A172 (cell line): Measurements from ENCODE around the gene TMUB1. TPM values are rescaled to one million over a fixed set of nuclear protein-coding genes. Genes with fewer than 3 reads are reported as not detected.

ENCODE experiments used
- DNase-seq: peaks from one replicate; pipeline ENCODE4 v3.0.0-alpha.2; 2015; ENCODE audit warnings: low spot score
- total RNA-seq: library from RNA; depleted of rRNA; stranded (reverse); fragments of >200 nt; shearing (Covaris generic); gene quantifications from 2 replicates; pipeline ENCODE4 v1.2.3, GENCODE V29; 2014

The TMUB1 gene
- total RNA-seq, 1 experiment from 2014 or later = 28.9 TPM

DNA sequence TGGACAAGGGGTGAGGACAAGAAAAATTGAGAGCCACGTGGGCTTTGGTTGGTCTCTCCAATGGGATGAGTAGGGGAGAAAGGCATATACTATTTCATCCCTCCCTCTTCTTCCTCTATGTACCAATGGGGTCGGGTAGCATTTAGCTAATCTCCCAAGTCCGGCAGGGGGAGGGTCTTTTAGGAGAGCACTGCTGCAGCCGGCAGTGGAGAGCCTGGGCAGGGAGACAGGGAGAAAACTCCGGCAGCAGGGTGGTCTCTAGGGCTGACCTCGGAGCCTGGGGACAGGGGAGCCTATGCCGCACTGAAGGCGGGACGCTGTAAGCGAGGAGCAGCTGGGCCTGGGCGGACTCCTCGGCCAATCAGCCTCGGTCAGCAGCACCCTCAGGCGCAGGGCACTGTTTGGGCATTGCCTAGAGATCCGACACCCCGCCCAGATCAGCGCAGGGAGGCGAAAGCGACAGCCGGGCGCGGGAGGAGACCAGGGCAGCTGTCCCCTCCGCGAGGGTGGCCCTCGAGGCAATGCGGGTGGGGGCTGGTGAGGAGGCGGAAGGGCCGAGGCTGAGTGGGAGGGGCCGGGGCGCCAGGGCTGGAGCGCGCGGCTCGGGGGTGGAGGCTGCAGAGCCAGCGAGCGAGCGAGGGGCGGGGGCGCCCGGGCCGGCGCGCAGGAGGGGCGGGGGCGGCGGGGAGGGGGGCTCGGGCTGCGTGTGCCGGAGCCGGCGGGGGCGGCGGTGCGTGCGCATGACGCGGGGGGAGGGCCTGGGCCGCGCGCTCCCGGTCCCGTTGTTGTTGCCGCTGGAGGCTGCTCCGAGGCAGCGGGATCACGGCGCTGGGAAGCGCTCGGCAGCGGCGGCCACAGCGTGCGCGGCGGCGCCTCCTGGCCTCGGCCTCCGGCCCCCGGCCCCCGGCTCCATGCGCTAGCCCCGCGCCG lies 2.7 kb upstream of the TMUB1 start, which contains the start of gene AGAP3:
TSS of gene AGAP3 (plus strand) at position 785 of the 930 bp plus-strand sequence. CDS start 267 bp downstream, outside the sequence.
- DNase-seq = peak; percentile 59

DNA sequence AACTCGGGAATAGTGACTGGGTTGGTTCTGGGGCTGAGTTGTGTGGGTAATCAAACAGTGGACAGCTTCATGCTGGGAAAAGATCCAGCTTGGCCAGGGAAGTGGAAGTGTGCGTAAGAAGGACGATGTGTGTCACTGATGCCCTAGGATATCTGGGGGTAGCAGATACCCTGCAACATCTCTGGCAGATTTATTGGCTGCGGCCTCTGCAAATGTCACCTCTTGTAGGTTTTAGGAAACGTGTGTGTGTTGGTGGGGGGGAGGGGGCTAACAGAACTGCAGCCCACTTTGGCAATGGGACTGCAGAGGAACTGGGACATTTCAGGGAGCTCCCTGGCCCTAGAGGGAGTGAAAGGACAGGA lies 2.0 kb upstream of the TMUB1 start:
- no peak for DNase-seq

DNA sequence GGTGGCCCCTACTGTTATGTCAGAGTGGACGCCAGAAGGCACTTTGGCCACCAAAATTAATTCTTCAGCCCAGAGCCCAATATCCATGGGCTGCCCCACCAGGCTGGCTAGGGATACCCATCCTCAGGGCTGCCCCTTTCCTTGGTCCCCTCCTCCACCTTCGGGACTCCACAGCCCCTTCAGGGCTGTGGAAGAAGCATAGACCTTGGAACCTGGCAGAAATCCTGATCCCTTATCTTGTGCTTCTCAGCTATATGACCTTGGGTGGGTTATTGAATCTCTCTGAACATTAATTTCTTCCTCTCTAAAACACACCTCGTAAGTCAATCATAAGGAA lies 499 bp upstream of the TMUB1 start:
- DNase-seq = no peak

DNA sequence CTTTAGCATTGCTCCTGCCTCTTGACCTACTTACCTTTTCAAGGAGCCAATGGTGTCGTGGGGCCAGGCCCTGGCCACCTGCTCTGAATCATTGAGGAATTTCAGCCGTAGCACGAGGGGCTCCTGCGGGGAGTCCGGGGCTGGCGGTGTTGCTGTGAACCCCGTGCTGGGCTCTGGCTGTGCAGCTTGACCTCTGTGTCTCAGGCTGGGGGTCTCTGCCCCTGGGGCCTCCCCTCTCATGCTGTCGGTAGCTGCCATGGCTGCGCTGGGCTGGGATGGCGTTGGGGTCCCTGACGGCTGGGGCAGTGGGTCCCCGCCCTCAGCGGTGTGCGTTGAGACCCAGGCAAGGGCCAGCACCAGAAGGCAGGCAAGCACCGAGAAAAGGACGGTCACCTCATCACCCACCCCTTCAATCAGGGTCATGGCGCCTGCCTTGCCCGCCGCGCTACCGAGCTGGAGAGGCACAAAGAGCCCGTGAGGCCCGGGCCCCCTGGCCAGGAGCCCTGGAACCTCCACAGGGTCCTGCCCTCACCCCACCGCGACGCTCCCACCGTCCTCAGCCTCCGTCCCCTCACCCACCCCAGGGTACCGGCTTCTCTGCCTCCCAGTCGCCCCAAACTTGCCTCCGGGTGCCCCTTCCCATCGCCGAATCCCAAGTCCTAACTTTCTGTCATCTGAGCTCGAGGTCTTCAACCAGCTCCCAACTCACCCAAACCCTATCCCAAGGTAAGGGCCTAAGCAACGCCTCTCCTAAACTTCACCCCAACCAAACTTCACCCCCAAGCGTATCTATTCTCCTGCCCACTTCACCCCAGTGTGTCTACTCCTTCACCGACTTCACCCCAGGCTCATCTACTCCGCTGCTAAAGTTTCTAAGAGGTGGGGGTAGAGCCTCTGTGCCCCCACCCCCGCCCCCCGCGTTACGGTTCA lies 887 bp downstream of the TMUB1 start:
- no peak for DNase-seq

DNA sequence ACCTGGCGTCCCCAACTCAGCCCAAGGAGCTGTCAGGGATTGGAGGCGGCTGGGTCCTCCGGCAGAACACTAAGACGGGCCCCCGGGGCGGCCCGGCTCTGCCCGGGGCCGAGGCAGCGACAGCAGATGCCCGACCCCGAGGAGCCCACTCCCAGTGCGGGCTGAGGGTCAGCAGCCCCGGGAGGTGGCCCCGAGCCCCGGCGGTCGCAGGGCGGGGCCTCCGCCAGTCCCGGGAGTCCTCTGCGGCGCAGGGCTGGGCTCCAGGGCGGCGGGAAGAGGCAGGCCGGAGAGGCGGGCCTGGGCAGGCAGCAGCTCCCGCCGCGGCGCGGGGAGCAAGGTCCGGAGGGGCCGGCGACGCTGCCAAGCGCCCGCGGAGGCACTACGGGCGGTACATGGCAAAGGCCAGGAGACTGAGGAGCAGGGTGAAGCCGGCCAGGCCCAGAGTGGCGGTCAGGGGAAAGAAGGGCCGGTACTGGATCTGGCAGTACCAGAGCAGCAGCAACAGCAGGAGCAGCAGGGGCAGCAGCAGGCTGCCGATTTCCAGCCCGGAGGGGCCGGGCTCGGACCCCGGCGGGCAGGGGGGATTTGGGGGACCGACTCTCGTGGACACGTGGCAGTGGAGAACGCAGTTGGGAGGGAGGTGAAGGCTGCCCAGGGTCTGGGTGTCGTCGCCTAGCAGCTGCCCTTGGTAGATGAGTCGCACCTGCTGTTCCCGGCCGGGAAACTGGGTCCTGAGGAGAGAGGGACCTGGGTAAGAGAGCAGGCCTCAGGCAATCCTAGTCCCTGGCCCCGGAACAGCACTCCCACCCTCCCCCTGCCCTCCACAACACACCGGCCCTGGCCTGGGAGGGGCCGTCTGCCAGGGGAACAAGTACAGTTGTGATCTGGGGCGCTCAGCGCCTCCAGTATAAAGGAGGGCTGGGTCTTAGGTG lies 1.9 kb downstream of the TMUB1 start:
- DNase-seq = no peak

DNA sequence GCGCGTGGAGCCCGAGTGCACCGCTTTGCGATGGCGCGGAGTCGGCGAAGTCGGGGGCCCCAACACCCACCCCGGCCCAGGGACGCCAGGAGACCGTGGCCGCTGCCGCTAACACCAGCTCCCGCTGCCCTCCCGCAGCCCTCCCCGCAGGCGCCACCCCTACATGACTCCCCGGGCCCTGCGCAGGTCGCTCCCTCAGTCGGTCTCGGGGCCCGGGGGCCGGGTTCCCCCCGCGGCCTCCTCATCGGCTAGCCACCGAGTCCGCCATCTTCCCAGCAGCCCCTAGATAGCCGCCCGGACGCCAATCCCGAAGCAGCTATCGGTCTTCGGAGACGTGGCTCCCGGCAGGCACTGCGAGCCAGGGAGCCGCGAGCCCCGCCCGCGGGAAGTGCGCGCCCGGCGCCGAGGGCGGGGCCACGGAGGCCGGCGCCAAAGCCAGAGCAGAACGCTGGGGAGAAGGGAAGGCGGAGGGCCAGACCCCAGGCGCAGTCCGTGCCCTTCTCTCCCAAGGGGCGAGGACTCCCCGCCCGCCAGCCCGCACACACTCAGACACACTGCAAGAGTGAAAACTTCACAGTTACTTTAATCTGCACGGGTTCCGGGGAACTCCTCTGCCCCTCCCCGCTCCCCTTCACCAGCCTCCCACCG lies 2.6 kb downstream of the TMUB1 start, which contains the start of gene FASTK:
TSS of gene FASTK (minus strand) at position 288 of the 648 bp plus-strand sequence. CDS start at position 245, 43 bp downstream.
- DNase-seq = peak; percentile 70

DNA sequence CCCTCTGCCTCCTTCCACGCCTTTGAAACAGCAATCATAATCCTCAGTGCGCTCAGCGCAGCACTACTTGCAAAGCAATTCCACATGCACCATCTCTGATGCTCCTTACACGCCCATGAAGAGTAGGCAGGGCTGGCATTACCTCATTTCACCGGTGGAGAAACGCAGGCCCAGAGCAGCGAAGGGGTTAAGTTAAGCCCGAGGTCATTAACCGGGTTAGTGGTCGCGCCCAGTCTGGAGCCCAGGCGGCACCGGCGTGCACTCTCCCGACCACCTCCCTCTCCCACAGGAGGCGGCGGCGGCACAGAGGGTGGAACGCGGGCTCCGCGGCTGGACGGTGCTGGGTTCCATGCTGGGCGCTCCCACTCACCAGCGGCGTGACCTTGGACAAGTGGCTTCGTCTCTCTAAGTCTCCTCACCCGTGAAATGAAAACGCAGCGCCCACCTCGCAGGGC lies 3.2 kb downstream of the TMUB1 start:
- no peak for DNase-seq

DNA sequence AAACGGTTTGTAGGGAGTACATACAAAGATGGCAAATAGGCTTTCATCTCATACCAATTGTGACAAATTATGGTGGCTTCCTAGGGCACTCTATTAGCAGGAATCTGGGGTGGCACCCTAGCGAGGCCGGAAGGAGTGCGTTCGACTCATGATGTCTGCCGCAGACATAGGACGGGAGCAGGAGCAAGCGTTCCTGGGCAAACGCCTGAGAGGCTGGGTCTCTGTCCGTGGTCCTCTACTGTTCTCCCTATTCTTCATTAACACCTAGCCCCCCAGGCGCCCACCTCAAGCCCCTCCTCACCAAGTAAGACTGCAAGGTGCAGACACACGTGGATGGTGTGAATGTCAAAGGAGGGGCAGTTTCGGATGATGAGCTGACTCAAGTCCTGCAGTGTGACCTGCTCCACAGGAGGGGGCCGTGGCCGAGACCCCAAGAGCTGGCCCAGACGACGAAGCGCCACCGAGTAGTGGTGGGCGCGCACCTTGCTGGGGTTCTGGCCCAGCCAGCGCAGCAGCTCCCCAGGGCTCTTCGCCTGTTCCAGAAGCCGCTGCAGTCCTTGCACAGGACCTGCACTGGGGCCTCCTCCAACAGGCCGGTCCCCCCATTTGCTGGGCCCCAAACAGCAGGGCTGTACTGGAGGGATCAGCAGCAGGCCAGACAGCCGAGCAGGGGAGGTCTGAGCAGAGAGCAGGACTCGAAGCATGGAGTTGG lies 3.9 kb downstream of the TMUB1 start:
- DNase-seq = no peak

DNA sequence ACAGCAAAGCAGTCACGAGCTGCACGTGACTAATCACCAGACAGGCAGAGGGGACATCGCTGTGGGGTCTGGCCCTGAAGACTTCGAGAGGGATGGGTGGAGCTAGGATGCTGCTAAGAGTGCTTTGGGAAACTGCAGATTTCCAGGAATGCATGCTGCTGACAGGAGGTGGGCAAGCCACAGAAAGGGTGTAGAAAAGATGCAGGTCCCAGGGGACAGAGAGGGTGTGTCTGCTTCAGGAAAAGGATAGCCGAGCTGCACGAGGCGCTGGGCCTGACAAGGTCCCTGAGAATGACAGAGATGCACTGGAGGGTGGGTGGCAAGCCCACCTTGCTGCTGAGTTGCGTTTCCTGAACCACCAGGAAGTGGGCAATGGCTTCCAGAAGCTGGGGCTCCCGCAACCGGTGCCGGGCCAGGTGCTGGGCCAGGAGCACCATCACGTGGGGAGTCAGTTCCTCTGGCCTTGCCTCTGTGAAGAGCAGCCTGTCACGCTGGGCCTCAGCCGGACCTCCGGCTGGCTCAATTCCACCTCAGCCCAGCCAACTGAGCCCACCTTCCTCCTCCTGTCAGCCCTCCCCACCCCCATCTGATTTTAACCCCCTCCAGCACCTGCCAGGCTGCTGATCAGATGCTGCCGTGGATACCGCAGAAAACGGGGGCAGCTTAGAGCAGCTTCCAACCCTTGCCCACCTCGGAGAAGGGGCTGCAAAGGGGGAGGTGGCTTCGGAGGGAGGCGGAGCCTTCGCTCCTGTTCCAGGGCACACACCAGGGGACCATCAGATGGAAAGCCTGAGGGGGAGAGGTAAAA lies 4.9 kb downstream of the TMUB1 start:
- peak; percentile 44 for DNase-seq

DNA sequence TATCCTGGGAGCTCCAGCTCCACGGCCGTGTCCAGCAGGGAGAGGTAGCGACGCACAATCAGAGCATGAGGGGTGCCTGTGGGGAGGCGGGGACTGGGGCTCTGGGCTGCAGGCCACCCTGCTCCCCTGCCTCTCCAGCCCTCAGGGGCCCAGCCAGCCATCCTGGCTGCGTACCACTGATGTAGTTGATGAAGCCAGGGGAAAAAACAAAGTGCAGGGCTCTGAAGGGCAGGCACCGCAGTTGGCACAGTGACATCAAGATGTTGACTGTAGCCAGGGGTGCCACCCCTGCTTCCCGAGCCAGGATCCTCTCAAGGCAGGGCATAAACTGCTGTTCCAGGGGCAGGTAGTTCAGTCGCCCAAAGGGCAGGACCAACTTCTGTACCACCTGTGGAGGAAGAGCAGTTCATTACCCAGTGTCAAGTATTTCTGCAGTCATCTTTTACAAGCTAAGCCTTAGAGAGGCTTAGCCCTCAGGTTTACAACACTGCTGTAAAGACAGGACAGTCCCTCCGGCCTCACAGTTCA lies 5.5 kb downstream of the TMUB1 start:
- no peak for DNase-seq

DNA sequence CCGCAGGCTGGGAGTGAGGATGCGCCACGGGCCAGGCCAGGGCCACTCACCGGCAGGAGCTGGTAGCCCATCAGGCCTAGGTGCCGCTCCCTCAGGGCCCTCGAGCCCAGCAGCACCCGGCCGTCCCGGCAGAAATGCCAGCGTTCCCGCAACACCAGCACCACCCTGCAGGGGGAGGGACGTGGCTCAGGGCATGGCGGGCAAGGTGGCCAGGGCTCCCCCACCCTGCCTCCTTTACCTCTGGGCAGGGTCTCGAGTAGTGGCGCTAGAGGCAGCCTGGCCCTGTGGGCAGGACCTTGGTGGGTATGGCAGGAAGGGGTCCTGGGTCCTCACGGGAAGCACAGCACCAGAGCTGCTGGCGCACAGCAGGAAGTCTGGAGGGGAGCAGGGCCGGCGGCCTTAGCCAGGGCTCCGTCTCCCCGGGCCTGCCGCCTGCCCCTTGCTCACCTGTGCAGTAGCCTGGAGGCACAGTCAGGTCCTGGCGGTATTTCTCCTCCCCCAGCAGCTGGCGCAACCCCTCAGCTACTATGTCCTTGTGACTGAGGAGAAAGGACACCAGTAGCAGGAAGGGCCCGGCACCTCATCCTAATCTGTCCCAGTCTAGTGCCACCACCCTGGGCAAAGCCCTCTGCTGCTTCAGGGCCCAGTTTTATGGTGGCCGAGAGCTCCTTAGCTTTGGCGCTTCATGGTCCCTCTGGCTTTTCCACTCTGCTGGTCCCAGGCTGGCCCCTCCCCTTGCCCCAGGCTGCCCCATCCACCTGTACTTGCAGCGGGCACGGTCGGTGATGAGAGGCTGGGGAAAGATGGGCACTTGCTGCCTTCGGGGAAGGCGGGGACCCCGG lies 6.2 kb downstream of the TMUB1 start:
- no peak for DNase-seq

DNA sequence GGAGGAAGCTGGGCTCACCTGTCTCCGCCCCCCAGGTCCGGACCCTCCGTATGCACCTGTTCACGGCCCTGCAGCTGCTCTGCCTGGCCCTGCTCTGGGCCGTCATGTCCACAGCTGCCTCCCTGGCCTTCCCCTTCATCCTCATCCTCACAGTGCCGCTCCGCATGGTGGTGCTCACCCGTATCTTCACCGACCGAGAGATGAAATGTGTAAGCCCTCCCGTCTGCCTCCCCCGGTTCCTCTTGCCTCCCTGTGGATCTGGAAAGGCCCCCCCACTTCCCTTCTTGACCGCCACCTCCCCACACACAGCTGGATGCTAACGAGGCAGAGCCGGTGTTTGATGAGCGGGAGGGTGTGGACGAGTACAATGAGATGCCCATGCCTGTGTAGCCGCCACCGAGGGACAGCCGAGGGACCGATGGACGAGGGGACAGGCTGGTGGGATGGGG lies 7.3 kb downstream of the TMUB1 start:
- no peak for DNase-seq

DNA sequence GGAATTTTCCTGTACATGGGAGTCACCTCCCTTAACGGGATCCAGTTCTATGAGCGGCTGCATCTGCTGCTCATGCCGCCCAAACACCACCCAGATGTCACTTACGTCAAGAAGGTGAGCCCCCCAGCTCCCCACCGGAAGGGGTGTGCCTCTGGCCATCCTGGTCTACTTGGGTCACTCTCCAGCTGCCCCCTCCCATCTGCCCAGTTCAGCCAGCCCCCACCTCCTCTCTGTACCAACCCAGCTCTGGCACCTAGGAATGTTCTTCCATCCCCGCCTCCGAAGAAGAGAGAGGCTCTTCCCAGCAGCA lies 7.7 kb downstream of the TMUB1 start:
- DNase-seq = no peak

DNA sequence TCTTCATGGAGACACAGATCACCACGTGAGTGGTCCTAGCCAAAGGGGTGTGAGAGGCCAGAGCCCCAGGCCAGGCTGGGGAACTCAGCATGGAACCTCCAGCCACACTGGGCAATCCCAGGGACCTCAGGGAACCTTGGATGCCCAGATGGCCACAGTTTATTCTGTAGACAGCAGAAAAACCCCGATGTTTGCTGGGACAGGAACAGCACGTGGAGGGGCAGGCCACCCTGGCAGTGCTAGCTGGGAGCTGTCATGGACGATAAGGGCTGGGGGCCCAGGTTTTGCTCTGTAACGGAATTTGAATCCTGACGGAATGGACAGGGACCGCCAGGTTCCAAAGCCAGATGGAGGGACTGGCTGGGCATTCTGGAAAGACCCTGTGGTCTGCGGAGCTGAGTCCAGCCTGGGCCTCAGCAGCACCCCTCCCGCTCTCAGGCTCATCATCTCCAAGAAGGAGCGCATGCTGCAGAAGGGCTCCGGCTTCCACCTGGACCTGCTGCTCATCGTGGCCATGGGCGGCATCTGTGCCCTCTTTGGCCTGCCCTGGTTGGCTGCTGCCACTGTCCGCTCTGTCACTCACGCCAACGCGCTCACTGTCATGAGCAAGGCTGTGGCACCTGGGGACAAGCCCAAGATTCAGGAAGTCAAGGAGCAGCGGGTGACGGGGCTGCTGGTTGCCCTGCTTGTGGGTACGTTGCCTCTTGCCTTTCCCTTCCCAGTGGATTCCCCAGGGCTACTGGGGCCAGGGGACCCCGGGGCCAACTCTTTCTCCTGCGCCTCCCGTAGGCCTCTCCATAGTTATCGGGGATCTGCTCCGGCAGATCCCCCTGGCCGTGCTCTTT lies 8.3 kb downstream of the TMUB1 start:
- no peak for DNase-seq

DNA sequence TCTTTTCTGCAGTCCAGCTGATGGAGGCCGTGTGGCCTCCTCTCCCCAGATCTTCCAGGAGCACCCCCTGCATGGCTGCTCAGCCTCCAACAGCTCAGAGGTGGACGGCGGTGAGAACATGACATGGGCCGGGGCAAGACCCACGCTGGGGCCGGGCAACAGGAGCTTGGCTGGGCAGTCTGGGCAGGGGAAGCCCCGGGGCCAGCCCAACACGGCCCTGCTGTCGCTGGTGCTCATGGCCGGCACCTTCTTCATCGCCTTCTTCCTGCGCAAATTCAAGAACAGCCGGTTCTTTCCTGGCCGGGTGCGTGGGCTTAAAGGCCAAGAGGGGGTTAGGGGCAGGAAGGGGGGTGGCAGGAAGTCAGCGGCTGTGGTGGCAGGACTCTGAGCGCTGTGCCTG lies 9.3 kb downstream of the TMUB1 start:
- no peak for DNase-seq

DNA sequence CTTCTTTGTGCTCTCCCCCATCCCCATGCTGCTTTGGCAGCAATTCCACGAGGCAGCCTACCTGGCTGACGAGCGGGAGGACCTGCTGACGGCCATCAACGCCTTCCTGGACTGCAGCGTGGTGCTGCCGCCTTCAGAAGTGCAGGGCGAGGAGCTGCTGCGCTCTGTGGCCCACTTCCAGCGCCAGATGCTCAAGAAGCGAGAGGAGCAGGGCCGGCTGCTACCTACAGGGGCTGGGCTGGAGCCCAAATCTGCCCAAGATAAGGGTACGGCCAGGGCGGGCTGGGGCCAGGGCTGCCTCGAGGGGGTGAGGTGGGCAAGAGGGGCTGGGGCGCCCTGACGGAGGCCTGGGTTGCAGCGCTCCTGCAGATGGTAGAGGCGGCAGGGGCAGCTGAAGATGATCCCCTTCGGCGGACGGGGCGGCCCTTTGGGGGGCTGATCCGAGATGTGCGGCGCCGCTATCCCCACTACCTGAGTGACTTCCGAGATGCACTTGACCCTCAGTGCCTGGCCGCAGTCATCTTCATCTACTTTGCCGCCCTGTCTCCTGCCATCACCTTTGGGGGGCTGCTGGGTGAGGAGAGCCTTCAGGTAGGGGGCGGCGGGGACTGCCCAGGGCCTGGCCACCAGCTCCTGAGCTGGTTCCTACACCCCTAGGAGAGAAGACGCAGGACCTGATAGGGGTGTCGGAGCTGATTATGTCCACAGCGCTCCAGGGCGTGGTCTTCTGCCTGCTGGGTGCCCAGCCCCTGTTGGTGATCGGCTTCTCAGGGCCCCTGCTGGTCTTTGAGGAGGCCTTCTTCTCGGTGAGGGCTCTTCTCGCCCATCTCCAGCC lies 12.0 kb downstream of the TMUB1 start:
- no peak for DNase-seq
